Measurements from ENCODE around the gene TAF4B. TPM values are rescaled to one million over a fixed set of nuclear protein-coding genes. Genes with fewer than 3 reads are reported as not detected.
A peak's percentile ranks its signal among the peaks of the same experiment; 100 is the strongest.
"Not testable (repeated sequence)": the region's sequence is repeated elsewhere in the genome, so short reads cannot be mapped to it uniquely, and the experiment has no call there.

The TAF4B gene
- total RNA-seq, 1 experiment from 2014 or later = 7.6 TPM

DNA sequence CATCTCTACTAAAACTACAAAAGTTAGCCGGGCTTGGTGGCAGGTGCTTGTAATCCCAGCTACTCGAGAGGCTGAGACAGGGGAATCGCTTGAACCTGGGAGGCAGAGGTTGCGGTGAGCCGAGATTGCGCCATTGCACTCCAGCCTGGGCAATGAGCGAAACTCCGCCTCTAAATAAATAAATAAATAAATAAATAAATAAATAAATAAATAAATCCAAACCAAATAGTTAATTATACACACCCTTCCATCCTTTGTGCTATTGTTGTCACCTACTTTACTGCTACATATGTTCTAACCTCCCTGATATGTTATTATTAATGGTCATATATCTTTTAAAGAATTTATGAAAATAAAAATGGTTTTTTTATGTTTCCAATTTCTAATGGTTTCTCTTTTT, 155.3 kb downstream of the TAF4B start:
- DNase-seq (ENCODE audit: low read depth) = not testable (repeated sequence)

DNA sequence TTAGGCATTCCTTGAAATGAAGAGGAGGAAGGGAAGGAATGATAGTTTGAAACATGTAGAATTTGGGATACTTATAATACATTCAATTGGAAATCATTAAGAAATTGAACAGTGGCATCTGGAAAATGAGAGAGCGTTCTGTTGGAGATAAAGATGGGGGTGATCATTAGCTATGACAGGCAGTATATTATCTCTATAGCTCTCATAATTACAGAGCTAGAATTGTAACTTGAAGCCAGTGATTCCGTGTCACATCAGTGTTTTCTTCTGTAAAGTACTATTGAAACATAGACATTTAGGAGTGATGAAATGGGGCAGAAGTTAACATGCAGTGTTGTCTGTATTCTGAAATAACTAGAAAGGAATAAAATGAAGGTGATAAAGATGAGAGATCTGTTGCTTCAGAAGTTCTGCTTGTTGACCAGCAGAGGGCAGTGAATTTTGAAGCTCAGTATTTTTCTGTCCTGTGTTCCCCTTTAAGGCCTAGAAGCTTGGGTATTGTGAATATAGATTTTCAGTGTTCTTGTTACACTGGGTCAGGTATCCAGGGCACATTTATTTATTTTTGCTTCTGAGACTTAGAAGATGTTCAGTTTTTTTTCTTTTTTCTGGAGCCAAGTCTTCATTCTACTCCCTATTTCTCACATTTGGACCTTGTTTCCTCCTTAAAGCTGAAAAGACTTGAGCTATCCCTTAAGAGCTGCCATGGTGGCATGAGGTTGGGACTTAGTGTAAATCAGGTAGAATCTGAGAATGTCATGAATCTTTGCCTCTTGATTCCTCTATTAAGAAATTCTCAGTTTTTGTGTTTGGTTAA, 157.4 kb downstream of the TAF4B start:
- peak; percentile 57 for DNase-seq (ENCODE audit: low read depth)

DNA sequence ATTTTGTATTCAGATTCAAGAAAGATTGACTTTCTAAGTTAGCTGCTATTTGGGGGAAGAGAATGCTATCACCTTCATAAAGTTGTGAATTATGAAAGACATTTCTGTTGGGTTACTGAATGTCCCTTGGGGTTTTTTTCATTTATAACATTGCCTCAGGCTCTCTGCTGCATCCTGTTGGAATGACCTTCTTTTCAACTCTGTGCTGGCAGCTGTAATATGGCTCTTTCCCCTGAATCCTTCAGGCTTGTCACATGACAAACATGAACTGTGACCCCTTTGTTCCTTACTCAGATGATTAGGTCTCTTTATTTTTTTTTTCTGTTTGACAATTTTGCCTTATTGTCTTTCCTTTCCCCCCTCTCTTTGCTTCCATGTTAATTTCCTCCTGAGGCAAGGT, 159.8 kb downstream of the TAF4B start:
- peak; percentile 68 for DNase-seq (ENCODE audit: low read depth)

DNA sequence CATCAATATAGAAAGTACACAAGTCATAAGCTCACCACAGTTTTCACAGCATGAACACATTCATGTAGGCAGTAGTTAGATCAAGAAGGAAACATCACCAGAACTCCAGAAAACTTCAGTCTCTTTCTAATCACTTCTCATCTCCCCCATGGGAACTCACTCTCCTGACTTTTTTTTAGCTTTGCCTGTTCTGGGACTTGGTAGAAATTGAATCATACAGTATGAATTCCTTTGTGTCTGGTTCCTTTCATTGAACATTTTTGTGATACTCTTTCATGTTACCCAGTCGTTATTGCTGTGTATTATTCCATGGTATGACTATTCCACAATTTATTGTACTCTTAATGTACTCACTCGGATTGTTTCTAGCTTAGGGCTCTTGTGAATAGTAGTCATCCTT, 160.2 kb downstream of the TAF4B start:
- no peak for DNase-seq (ENCODE audit: low read depth)

DNA sequence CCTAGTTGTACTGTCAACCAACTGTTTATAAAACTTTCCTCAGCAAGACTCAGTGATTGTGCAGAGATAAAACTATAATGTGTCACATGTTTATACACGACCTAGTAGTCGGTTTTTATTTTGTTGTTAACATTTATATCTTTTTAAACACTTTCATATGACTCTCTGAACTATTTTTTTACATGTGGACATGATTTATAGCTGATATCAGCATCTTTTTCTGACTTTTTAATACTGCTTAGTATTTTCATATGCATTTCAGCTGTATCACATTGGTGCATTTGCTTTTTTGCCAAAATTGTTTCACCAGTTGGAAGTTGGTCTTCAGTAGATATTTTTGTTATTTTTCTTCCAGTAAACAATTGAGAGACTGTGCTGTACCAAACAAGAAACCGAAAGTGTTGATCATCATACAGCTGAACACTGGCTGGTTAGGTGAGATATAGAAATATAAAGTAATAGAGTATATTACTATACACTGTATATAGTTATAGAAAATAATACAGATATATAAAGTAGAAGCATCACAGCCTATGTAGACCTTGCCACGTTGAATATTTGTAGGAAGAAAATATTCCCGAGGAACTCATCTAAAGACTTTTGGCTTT, 167.9 kb downstream of the TAF4B start:
- DNase-seq (ENCODE audit: low read depth) = no peak

DNA sequence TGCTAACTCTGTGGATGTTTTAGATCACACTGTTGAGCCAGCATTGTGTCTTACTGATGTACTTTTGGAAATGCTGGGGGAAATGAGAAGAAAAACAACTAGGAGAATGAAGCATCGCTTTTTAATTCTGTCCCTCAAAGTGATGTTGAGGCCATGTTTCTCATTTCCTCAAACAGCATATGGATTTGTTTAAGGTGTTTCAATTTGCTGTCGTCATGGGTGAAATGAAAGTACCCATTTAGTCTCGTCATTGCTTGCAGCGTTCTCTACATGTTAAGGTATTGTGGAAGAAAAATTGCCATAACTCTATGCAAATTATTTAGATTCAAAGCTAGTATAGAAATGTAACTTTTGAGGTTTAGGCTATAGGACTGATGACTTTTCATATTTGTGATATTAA, 170.8 kb downstream of the TAF4B start:
- no peak for DNase-seq (ENCODE audit: low read depth)

DNA sequence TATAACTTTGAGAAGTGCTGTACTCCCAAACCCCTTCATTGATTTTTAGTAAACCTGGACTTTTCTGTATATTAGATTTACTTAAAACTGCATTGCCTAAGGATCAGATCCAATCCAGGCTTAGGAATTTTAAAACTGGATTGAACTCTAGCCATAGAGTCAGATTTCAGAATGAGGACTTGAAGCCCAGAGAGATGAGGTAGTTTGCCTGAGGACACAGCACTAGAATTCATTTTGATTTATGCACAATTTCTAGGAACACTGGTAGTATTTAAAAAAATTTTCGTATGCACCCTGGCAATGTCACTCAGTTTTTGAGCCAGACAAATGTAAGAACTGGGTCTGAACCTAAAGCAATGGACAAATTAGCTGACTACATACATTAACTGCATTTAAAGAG, 177.2 kb downstream of the TAF4B start:
- no peak for DNase-seq (ENCODE audit: low read depth)

DNA sequence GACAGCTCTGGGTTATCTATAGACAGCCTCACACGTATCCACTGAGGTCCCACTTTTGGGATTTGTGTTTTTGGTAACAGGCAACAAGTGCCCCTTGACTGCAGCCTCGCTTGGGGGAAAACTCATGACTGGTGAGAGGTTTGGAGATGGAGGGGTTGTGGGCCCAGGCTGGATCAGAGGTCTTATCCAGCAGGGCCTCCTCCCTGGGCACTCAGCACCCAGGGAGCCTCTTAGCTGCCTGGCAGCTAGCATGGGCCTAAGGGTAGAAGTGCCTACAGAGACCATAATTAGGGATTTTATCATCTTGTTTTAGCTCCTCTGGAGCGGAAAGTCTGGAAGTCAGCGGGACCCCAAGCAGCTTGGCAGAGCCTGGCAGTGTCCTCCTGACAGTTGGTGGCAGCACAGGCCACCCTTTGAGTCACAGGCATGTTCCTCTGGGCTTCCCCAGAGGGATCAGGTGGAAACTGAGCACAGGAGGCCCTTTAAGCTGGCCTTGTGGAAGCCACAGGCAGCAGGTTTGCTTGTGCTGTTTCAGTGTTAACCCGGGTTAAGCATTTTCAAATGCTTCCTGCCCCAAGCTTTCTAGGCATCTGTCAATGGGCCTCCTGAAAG, 179.1 kb downstream of the TAF4B start:
- DNase-seq (ENCODE audit: low read depth) = peak; percentile 22

DNA sequence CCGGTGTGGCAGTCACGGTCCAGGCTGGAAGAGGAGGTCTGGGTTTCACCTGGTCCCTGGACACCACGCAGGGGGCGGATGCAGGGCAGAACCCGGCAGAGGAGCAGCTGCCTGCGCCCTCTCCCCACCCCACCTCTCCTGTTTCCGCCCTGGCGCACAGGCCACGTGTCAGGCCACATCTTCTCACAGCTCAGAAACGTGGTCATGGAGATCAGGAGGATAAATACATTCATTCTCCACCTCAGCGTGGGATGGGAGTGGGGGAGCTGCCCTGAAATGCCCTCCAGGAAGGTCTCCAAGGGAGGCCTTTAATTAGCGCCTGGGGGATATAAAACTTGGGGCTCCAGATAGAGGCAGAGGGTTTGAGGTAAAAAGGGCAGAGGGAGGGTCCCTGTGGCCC, 180.1 kb downstream of the TAF4B start:
- DNase-seq (ENCODE audit: low read depth) = no peak

DNA sequence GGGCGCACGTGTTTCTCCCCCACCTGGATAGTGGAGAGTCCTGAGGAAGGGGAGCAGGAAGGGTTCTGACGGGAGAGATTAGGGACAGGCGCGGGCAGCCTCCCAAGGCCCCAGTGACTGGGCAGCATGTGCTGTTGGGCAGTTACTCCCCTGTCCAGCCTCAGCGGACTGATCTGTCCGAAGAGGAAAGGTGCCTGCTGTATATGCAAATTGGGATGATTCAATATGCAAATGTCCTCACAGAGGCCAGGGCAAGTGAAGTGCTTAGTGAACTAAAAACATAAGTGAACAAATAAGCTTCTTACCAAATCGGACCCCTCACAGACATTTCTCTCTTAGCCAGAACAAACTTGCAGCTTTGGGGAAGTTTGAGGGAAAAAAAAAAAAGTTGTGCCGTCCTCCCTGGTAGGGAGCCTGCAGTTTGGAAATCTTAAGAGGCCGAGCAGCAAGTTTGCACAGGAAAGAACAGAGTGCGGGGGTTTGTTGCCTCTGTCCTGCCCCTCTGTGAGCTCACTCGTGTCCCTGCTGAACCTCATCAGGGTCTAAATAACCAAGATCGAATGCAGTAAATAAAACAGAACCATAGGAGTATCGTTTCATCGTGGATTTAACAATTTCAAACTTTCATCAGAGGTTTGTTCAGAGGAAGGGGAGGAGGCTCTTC, 180.7 kb downstream of the TAF4B start:
- no peak for DNase-seq (ENCODE audit: low read depth)

DNA sequence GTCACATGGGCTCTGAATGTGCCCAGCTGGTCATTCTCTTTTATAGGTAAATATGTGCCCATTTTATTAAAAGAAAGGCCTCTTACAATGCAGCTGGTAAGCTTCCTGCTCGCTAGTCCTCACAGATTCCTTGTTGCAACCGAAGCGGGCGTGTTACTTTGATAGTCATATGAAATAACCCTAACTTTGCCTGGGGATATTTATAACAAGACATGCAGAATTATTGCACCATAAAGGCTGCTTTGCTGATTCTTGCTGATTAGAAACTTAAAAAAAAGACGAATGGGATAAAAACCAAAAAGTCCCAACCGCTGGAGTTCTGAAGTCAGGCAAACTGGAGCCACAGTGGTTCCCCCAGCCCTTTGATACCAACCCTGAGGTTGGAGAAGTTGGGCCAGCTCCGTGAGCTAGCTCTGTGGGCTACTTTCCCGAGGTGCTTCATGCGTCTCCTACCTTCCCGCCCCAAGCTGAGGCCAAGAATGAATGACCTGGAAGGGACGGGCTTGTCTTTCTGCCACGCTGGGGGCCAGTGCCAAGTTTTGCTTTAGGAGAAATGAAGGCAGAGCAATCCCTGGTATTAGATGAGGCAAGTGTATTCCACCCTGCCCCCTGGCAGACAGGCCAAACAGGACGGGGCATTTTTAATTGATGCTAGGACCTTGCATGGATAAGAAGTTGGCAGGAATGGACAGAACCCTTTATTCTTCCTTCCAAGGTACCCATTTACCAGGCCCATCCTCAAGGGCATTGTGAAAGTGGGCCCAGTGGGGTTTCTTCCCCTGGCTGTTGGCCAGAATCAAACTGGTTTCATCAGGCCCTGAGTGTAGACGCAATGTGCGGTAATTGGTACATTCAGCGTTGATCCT, 181.7 kb downstream of the TAF4B start:
- DNase-seq (ENCODE audit: low read depth) = peak; percentile 35

DNA sequence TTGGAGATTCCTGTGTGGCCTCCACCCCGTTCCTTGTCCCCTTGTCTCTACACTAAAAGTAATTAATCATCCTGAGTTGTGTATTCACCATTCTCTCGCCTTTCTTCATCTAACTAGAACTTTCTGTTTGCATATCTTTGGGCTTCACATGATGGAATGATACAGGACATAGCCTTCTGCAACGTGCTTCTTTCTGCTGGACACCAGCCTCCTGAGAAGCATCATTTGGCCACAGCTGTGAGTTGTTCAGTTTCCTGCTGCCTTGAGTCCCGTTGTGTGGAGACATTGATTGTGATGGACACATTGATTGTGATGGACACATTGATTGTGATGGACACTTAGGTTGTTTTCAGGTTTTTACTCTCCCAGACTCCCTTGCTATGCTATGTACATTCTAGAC, 182.8 kb downstream of the TAF4B start:
- DNase-seq (ENCODE audit: low read depth) = no peak

DNA sequence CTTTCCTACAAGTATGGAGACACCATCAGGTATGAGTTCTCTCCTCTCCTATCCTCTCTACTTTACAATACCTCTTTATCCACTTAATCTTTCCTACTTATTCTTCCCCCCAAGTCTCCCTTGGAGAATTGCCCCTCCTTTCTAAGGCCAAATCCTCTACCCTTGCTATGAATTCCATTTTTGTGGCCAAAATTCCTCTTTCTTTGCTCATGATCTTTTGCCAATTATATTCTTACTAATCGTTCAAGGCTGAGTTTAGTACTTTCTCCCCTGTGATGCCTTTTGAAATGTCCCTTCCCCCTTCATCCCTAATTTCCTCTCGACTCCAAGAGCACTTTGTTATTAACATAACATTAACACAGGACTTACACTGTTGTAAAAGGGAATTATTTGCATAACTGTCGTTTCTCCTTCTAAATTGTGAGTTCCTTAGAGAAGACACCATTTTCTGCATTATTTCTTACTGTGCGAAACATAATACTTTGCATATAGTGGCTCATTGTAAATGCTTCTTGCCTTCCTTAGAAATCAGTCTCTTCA, 188.7 kb downstream of the TAF4B start:
- no peak for DNase-seq (ENCODE audit: low read depth)

DNA sequence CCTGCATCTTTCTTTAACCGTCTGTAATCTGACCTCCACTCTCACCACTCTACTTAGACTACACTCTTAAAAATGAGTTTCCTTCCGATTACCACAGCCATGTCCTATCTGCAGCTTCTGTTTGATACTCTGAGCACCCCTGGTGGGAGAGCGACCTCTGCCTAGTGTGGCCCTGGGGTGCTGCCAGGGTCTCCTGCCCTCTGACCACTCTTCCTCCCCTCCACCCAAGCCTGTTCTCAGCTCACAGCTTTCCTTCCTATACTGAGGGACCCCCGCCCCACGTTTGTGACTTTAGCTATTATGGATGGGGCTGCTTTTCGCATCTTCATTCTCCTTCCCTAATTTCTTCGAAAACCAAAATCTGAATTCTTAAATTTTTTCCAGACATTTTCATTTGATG, 189.4 kb downstream of the TAF4B start:
- DNase-seq (ENCODE audit: low read depth) = no peak

DNA sequence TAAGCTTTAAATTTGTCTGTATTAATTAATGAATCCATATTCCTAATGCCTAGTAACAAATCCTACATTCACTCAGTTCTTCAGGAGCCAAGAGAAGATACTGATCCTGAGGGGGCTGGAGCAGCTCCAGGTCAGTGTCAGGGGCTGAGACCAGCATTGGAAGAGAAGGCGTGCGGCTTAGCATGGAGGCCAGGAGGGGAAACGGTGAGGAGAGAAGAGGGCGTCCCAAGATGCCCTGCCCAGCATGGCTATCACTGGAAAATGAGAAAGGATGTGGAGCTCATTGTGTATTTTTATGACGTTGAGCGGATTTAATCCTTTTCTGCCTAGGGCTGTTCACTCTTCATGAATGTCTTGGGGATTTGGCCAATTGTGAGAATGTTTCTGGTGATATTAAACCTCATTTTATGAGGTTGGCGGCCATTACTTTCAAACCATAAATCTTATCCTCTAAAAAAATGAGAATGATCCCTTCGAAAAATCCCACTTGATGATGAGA, 190.5 kb downstream of the TAF4B start:
- DNase-seq (ENCODE audit: low read depth) = no peak

DNA sequence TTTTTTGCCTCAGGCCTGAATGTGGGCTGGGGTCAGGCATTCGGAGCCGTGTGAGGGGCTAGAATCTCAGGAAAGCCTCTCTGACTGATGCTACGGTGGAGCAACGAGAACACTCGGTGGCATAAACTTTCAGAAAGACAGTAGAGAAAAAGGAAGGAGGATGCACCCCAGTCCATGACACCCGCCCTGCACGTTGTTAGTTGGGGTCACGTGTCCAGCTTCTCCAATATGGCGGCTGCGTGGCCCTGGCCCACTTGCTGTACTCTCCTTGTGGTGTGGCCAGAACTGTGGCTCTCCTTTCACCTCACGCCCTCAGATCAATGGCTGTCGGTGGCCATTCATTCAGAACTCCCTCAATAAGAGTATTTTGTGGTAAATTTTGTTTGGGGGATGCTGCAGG, 190.9 kb downstream of the TAF4B start:
- DNase-seq (ENCODE audit: low read depth) = no peak

DNA sequence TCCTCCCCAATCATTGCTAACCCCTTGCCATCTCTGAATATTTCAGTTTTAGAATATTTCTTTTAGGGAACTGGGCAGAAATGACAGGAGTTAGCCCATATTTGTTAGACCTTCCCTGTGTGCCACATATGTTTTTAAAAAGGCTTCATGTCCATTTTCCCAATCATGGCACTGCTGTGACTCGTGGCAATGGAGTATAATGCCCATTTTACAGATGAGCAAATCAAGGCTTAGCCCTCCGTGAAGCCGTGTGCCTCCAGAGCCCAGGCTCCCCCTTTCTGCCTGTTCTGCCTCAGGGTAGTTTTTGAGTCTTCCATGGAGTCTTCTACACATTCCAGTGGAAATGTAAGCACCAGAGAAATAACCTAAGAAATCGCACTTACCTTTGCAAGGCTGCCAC, 192.0 kb downstream of the TAF4B start:
- DNase-seq (ENCODE audit: low read depth) = no peak

DNA sequence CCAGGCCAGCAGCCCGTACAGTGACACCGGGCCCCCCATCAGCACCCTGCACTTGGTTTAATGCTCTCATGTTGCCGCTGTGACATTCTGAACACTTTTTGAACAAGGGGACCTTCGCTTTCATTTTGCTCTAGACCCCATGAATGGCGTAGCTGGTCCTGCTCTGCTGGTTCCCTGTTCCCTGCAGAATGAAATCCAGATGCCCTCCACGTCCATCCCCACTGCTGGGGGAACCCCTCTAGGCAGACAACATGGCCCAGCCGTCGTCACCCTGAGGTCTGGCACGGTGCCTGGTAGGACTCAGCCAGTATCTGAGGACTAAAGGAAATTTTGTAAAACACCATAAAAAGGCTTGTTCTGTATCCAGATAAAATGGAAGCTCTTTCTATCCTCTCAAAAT, 193.5 kb downstream of the TAF4B start:
- DNase-seq (ENCODE audit: low read depth) = peak; percentile 59

DNA sequence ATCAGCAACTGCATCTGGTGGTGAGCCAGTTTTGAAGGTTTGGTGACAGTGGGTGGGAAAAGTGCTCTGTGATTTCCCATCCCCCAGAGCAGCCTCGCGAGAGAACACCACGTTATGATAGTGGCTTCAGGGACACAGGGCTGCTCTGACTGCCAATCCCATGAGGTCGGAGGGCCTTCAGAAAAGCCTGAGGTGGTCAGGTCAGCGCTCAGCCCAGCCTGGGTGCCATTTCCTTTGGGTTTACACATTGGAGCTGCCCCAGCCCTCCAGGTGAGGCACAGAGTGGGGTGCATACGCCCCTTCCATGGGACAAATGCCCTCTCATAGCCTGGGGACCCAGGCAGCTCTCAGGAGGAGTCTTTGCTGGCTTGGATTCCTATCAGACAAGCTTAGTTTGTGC, 195.3 kb downstream of the TAF4B start:
- DNase-seq (ENCODE audit: low read depth) = no peak

DNA sequence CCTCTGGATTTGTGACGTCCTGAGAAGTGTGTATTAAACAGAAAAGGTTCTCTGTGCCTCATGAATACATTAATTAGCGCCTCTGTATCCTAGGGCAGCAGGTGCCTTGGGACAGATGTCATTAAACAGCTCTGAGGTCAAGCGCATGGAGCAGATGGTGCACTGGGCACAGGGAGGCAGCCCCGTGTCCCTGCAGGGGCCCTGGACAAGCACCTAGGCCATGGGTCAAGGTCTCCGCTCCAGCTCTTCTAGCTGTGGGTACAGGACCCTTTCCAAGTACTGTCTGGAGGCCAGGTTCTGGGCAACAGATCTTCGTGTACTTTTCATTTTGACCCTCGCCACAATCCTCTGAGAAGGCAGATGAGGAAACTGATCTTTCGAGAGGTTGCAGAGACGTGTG, 195.7 kb downstream of the TAF4B start:
- no peak for DNase-seq (ENCODE audit: low read depth)

DNA sequence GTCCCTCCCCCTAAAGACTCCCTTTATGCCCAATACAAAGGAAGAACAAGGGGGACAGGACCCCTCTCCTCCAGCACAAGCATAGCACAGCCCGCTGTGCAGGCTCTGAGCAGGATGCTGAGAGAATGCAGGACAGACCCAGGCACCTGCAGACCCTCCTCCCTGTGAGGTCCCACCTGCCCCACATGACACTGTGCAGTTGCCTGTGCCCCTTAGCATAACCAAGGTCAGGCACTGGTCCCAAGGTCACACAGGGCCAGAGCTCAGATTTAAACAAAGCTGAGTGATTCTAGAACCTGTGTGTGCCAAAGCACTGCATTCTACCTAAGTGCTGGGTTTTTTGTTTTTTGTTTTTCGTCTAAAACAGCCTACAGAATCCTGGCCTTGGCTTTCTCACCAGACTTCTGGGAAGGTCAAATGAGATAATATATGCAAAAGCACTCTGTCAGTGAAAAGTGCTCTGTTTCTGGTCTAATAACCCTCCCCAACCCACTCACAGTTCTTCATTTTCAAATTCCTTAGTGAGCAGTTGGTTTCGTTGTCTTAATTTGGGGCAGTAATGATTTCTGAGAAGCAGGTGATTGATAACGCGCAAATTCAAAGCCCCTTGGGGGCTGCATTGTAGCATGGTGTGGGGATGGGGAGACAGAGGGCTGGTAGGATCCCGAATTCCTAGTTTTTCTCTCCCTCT, 196.4 kb downstream of the TAF4B start:
- DNase-seq (ENCODE audit: low read depth) = no peak
